ENCODE results near the gene CDR2. TPM values are rescaled to one million over a fixed set of nuclear protein-coding genes. Genes with fewer than 3 reads are reported as not detected.

CDR2 gene
- total and polyA plus RNA-seq, 2 donors (not counting 1 experiment from before 2014, with no cell fraction given) = 8.0 to 11.3 TPM

DNA sequence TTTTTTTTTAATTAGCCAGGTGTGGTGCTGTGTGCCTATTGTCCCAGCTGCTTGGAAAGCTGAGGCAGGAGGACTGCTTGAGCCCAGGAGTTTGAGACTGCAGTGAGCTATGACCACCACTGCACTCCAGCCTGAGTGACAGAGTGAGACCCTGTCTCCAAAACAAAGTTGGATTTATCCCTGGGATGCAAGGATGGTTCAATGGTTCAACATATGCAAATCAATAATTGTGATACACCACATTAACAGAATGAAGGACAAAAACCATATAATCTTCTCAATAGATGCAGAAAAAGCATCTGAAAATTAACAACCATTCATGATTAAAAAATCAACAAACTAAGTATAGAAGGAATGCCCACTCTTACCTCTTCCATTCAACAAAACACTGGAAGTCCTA lies 33.5 kb downstream of the CDR2 start:
- no peaks in the 10 kb centered on the region for H3K4me1 Mint-ChIP-seq
- H3K4me2 ChIP-seq (replicated peaks; ENCODE audit: low read depth, low read length, poor library complexity, severe bottlenecking) = no peak overlapping the region
- H3K27ac Mint-ChIP-seq = no peak overlapping the region
- intact Hi-C loops (cut with micrococcal nuclease) = no loop called here
- H3K79me2 ChIP-seq (ENCODE audit: control insufficient read depth, insufficient read depth, low read length) = no peaks in the 10 kb centered on the region
- no peak for DNase-seq
- H2AFZ ChIP-seq (ENCODE audit: insufficient read depth, low read depth, low read length, poor library complexity, severe bottlenecking) = no peak overlapping the region
- H3K4me3 ChIP-seq (ENCODE audit: control extremely low read depth in 1 of 5, extremely low read depth in 1 of 5, insufficient read depth in 1 of 5, low read depth in 2 of 5, low read length in 4 of 5) = no peak overlapping the region
- H3K4me3 Mint-ChIP-seq = no peak overlapping the region
- H3K4me1 ChIP-seq (ENCODE audit: control insufficient read depth in 2 of 2, insufficient read depth in 2 of 2, low read length in 2 of 2) = no peaks in the 10 kb centered on the region
- CTCF ChIA-PET = no interaction called here
- no peaks in the 10 kb centered on the region for H3K27me3 ChIP-seq (replicated peaks in 1 of 4; ENCODE audit: control extremely low read depth in 1 of 4, control insufficient read depth in 3 of 4, insufficient read depth in 4 of 4, low read length in 3 of 4)
- ATAC-seq (ENCODE audit: low read depth) = no peak
- H3K9ac ChIP-seq (ENCODE audit: low read length) = no peak overlapping the region
- POLR2A ChIA-PET = no interaction called here
- peaks cover 5 to 23% (median 15%) of the 10 kb centered on the region in 3 donors for H3K9me3 ChIP-seq (ENCODE audit: control extremely low read depth in 1 of 3, control insufficient read depth in 2 of 3, insufficient read depth in 1 of 3, low read length in 2 of 3)
- no peaks in the 10 kb centered on the region for H3K27me3 Mint-ChIP-seq
- TF ChIP-seq, protein P1, sequence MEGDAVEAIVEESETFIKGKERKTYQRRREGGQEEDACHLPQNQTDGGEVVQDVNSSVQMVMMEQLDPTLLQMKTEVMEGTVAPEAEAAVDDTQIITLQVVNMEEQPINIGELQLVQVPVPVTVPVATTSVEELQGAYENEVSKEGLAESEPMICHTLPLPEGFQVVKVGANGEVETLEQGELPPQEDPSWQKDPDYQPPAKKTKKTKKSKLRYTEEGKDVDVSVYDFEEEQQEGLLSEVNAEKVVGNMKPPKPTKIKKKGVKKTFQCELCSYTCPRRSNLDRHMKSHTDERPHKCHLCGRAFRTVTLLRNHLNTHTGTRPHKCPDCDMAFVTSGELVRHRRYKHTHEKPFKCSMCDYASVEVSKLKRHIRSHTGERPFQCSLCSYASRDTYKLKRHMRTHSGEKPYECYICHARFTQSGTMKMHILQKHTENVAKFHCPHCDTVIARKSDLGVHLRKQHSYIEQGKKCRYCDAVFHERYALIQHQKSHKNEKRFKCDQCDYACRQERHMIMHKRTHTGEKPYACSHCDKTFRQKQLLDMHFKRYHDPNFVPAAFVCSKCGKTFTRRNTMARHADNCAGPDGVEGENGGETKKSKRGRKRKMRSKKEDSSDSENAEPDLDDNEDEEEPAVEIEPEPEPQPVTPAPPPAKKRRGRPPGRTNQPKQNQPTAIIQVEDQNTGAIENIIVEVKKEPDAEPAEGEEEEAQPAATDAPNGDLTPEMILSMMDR (IDR thresholded peaks at IDR 0.05) = no peak
- no peak for TF ChIP-seq EZH2 (IDR thresholded peaks at IDR 0.05; ENCODE audit: borderline replicate concordance, insufficient read depth, low read depth, low read length, poor library complexity, severe bottlenecking)
- H3K27ac ChIP-seq (ENCODE audit: low read length in 2 of 2) = no peak overlapping the region
- peaks cover 23% of the 10 kb centered on the region for H3K9me3 Mint-ChIP-seq (ENCODE audit: insufficient read depth)
- no peaks in the 10 kb centered on the region for H4K20me1 ChIP-seq (ENCODE audit: control insufficient read depth, insufficient read depth, low read length, poor library complexity, severe bottlenecking)
- peaks cover 2 to 5% of the 10 kb centered on the region in 2 experiments for H3K36me3 ChIP-seq (replicated peaks in 1 of 2; ENCODE audit: control extremely low read depth in 1 of 2, control insufficient read depth in 1 of 2, extremely low read depth in 1 of 2, insufficient read depth in 2 of 2, low read length in 1 of 2)

DNA sequence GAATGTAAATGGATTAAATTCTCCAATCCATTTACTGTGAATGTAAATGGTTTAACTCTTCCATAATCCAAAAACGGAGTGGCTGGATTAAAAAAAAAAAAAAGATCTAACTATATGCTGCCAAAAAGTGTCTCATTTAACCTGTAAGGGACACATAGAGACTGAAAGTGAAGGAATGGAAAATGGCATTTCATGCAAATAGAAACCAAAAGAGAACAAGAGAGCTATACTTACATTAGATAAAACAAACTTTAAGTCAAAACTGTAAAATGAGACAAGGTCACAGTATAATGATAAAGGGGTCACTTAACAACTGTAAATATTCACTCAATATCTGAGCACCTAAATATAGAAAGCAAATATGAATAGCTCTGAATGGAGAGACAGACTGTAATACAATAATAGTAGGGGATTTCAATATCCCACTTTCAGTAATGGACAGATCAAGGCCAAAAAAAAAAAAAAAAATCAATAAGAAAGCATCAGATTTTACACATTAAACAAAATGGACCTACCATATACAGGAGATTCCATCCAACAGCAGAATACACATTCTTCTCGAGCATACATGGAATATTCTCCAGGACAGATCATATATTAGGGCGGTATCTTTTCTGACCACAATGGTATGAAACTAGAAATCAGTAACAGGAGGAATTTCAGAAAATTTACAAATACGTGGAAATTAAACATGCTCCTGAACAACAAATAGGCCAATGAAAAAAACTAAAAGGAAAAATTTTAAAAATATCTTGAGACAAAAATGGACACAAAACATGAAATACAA lies 36.4 kb downstream of the CDR2 start:
- DNase-seq = no peak
- no peak overlapping the region for H3K4me3 Mint-ChIP-seq
- H3K27me3 ChIP-seq (replicated peaks in 1 of 4; ENCODE audit: control extremely low read depth in 1 of 4, control insufficient read depth in 3 of 4, insufficient read depth in 4 of 4, low read length in 3 of 4) = no peaks in the 10 kb centered on the region
- no peak overlapping the region for H3K27ac ChIP-seq (ENCODE audit: low read length in 2 of 2)
- no peak overlapping the region for H3K27ac Mint-ChIP-seq
- H3K27me3 Mint-ChIP-seq = no peaks in the 10 kb centered on the region
- H3K36me3 ChIP-seq (replicated peaks in 1 of 2; ENCODE audit: control extremely low read depth in 1 of 2, control insufficient read depth in 1 of 2, extremely low read depth in 1 of 2, insufficient read depth in 2 of 2, low read length in 1 of 2) = peaks cover 17 to 32% of the 10 kb centered on the region in 2 experiments
- H3K9ac ChIP-seq (ENCODE audit: low read length) = no peak overlapping the region
- no peaks in the 10 kb centered on the region for H4K20me1 ChIP-seq (ENCODE audit: control insufficient read depth, insufficient read depth, low read length, poor library complexity, severe bottlenecking)
- H3K9me3 ChIP-seq (ENCODE audit: control extremely low read depth in 1 of 3, control insufficient read depth in 2 of 3, insufficient read depth in 1 of 3, low read length in 2 of 3) = peaks cover 5 to 31% (median 19%) of the 10 kb centered on the region in 3 donors
- ChIA-PET POLR2A (interaction anchor here (0.7 kb wide), 1 partner anchor 1135 kb away, joined by 4 read pairs; no protein-coding TSS in a partner anchor), CTCF (interaction anchor here (0.7 to 1.4 kb wide), 3 partner anchors 17 to 701 kb away, joined by 3 to 4 read pairs (median 4); no protein-coding TSS in a partner anchor)
- no peak overlapping the region for H3K4me2 ChIP-seq (replicated peaks; ENCODE audit: low read depth, low read length, poor library complexity, severe bottlenecking)
- H3K9me3 Mint-ChIP-seq (ENCODE audit: insufficient read depth) = peaks cover 23% of the 10 kb centered on the region
- H3K4me1 ChIP-seq (ENCODE audit: control insufficient read depth in 2 of 2, insufficient read depth in 2 of 2, low read length in 2 of 2) = no peaks in the 10 kb centered on the region
- no peaks in the 10 kb centered on the region for H3K79me2 ChIP-seq (ENCODE audit: control insufficient read depth, insufficient read depth, low read length)
- ATAC-seq (ENCODE audit: low read depth) = no peak
- no peak for TF ChIP-seq EZH2 (IDR thresholded peaks at IDR 0.05; ENCODE audit: borderline replicate concordance, insufficient read depth, low read depth, low read length, poor library complexity, severe bottlenecking)
- TF ChIP-seq, protein P1 (IDR thresholded peaks at IDR 0.05) = no peak
- WGBS (ENCODE audit: insufficient coverage) = no CpG with 5 or more reads among the region's 4 CpGs
- intact Hi-C loops (cut with micrococcal nuclease) = no loop called here
- H3K4me3 ChIP-seq (ENCODE audit: control extremely low read depth in 1 of 5, extremely low read depth in 1 of 5, insufficient read depth in 1 of 5, low read depth in 2 of 5, low read length in 4 of 5) = no peak overlapping the region
- no peak overlapping the region for H2AFZ ChIP-seq (ENCODE audit: insufficient read depth, low read depth, low read length, poor library complexity, severe bottlenecking)
- H3K4me1 Mint-ChIP-seq = no peaks in the 10 kb centered on the region
